GM12878 (cell line): ENCODE data around the gene CPLANE2. TPM values are rescaled to one million over a fixed set of nuclear protein-coding genes. Genes with fewer than 3 reads are reported as not detected.

Experiments
- ATAC-seq: fragments of 200-7000 bp; cut with Tn5 transposase; 3 replicates; pipeline ENCODE4 v1.9.1; 2020; ENCODE audit warnings: mild to moderate bottlenecking, moderate library complexity
- BruUV-seq: library from RNA; stranded (reverse); fragments of 400-500 nt; replicated peaks from 2 replicates; lab custom pipeline; 2021; lab: Mats Ljungman, UMichigan
- CTCF ChIA-PET: fragments of 300-600 bp; sonication (Branson Sonifier 250); formaldehyde crosslinking; extraction: SDS; loops from one replicate; lab custom pipeline; 2021; ENCODE audit warnings: inconsistent platforms; lab: Yijun Ruan, JAX
- POLR2A ChIA-PET: fragments of 350-600 bp; formaldehyde crosslinking; extraction: SDS; loops from one replicate; lab custom pipeline; 2021; ENCODE audit warnings: inconsistent platforms; lab: Charles Lee
- RAD21 ChIA-PET: fragments of 300-600 bp; sonication (Branson Sonifier 250); formaldehyde crosslinking; loops from one replicate; lab custom pipeline; 2023; ENCODE audit warnings: antibody characterized with exemption; ENCODE audit not compliant: unreplicated experiment; lab: Charles Lee
- SMC1A ChIA-PET: fragments of 300-600 bp; sonication (Branson Sonifier 250); formaldehyde crosslinking; loops from one replicate; lab custom pipeline; 2023; ENCODE audit not compliant: unreplicated experiment, uncharacterized antibody; lab: Charles Lee
- DNase-seq: peaks from one replicate; pipeline ENCODE4 v3.0.0-alpha.2; 2011; ENCODE audit warnings: low read depth, low spot score
- FAIRE-seq: peaks from 3 replicates; lab custom pipeline; 2011; peaks lifted over from hg19 to GRCh38; lab: Jason Lieb, UNC
- H2AFZ ChIP-seq: 2 replicates; pipeline ENCODE4 v1.6.0; 2011; ENCODE audit warnings: low read depth, low read length, control low read depth; ENCODE audit not compliant: control insufficient read depth
- H3K27ac ChIP-seq: 2 replicates; pipeline ENCODE4 v1.5.1; 2011; ENCODE audit warnings: control low read depth; ENCODE audit not compliant: control insufficient read depth, insufficient read depth
- H3K27me3 ChIP-seq, 2 experiments: replicated peaks in 1 of 2; 2 replicates each; pipeline versions ENCODE4 v1.6.0 to v1.6.1; 2011; ENCODE audit warnings: low read length in 1 of 2; ENCODE audit not compliant: control insufficient read depth in 2 of 2, insufficient read depth in 2 of 2
- H3K36me3 ChIP-seq, 2 experiments: 2 replicates each; pipeline ENCODE4 v1.5.1; 2011; ENCODE audit warnings: low read length in 1 of 2; ENCODE audit not compliant: control insufficient read depth in 2 of 2, insufficient read depth in 2 of 2
- H3K4me1 ChIP-seq: 2 replicates; pipeline ENCODE4 v1.6.1; 2011; ENCODE audit warnings: mild to moderate bottlenecking, low read length, moderate library complexity, mixed read lengths; ENCODE audit not compliant: control insufficient read depth, insufficient read depth
- H3K4me2 ChIP-seq: 2 replicates; pipeline ENCODE4 v1.6.0; 2011; ENCODE audit warnings: control low read depth; ENCODE audit not compliant: control insufficient read depth, insufficient read depth
- H3K4me3 ChIP-seq: fragments of 200-600 bp; sonication (generic); 2 replicates; pipeline ENCODE4 v1.5.1; 2016
- H3K79me2 ChIP-seq: 2 replicates; pipeline ENCODE4 v1.6.0; 2011; ENCODE audit warnings: low read length; ENCODE audit not compliant: control insufficient read depth, insufficient read depth
- H3K9ac ChIP-seq: 2 replicates; pipeline ENCODE4 v1.8.0; 2011; ENCODE audit warnings: low read length, control low read depth, mixed read lengths; ENCODE audit not compliant: control insufficient read depth, insufficient read depth
- H3K9me3 ChIP-seq: replicated peaks from 3 replicates; pipeline ENCODE4 v1.5.1; 2011; ENCODE audit warnings: mild to moderate bottlenecking, low read length; ENCODE audit not compliant: control insufficient read depth, insufficient read depth
- H4K20me1 ChIP-seq: 2 replicates; pipeline ENCODE4 v1.6.0; 2011; ENCODE audit not compliant: control insufficient read depth, insufficient read depth
- BHLHE40 ChIP-seq, 2 experiments: fragments of 450-650 bp in 1 of 2; IDR thresholded peaks; 2 replicates each; pipeline ENCODE4 v1.6.1; 2011 to 2017; ENCODE audit warnings: low read depth in 2 of 2, borderline replicate concordance in 1 of 2, improper control_type of control experiment in 1 of 2, low read length in 1 of 2, mild to moderate bottlenecking in 1 of 2
- CHD4 ChIP-seq: fragments of 200-600 bp; sonication (generic); IDR thresholded peaks from 2 replicates; pipeline ENCODE4 v1.6.1; 2016; ENCODE audit warnings: mild to moderate bottlenecking
- CTCF ChIP-seq, 3 experiments: IDR thresholded peaks in 2 of 3; conservative IDR thresholded peaks in 1 of 3; 2 replicates each; pipeline ENCODE4 v1.5.1; 2011; ENCODE audit warnings: low read depth in 3 of 3, low read length in 3 of 3, mild to moderate bottlenecking in 3 of 3, control low read depth in 2 of 3, moderate library complexity in 2 of 3, inconsistent platforms in 1 of 3, mixed read lengths in 1 of 3; ENCODE audit not compliant: control insufficient read depth in 2 of 3, insufficient read depth in 1 of 3; ENCODE audit errors: extremely low read depth in 1 of 3
- HDGF ChIP-seq: fragments of 450-650 bp; IDR thresholded peaks from 2 replicates; pipeline ENCODE4 v1.6.1; 2016; ENCODE audit warnings: antibody characterized with exemption
- KAT2A ChIP-seq: conservative IDR thresholded peaks from 2 replicates; pipeline ENCODE4 v1.6.1; 2011; ENCODE audit warnings: low read depth, low read length; ENCODE audit not compliant: control insufficient read depth
- MYC ChIP-seq: IDR thresholded peaks from 2 replicates; pipeline ENCODE4 v1.6.1; 2011; ENCODE audit warnings: mild to moderate bottlenecking, low read length, moderate library complexity, inconsistent platforms; ENCODE audit not compliant: insufficient read depth, insufficient replicate concordance, insufficient read length, severe bottlenecking
- POLR2A ChIP-seq: IDR thresholded peaks from 2 replicates; pipeline ENCODE4 v1.6.1; 2011; ENCODE audit warnings: low read depth, mild to moderate bottlenecking, low read length
- ZBTB11 ChIP-seq: fragments of 450-650 bp; formaldehyde crosslinking; IDR thresholded peaks from 2 replicates; pipeline ENCODE4 v1.5.0; 2022; ENCODE audit warnings: mild to moderate bottlenecking, missing genetic modification characterization
- WGBS: methylation state at CpG from one replicate; pipeline ENCODE4 v1.1.6; 2016; ENCODE audit warnings: low lambda C conversion rate; ENCODE audit not compliant: insufficient replicate concordance, insufficient coverage; ENCODE audit errors: missing lambda C conversion rate; 5-methylcytosine and 5-hydroxymethylcytosine counted together
- in situ Hi-C: fragments of 300-500 bp; cut with MboI; formaldehyde crosslinking; loops from 9 replicates; pipeline ENCODE4 v1.14.3; 2018; ENCODE audit warnings: mixed read lengths
- intact Hi-C: fragments of 100-400 bp; cut with micrococcal nuclease; formaldehyde crosslinking; loops from one replicate; pipeline ENCODE4 v1.14.2; 2022; ENCODE audit not compliant: unreplicated experiment
- polyA plus RNA-seq, 11 experiments: library from polyadenylated mRNA; depleted of rRNA in 4 of 11; unstranded in 6 of 11; stranded (reverse) in 5 of 11; fragments of >200 nt; fragmentation: Nextera tagmentation in 4 of 11; fragmentation: Illumina TruSeq in 1 of 11; extraction: Ambion mirVana in 4 of 11; extraction: Trizol in 1 of 11; gene quantifications; 1 replicate in 1 of 11; 2 replicates in 10 of 11; pipeline versions ENCODE4 v1.2.1 to v1.2.3, GENCODE V29; 2011 to 2016; ENCODE audit warnings: inconsistent platforms in 2 of 11, missing spikeins in 2 of 11, low read depth in 1 of 11
- total RNA-seq, 4 experiments: library from RNA; depleted of rRNA in 3 of 4; stranded (reverse); fragments of >200 nt in 3 of 4; fragmentation: Illumina TruSeq in 1 of 4; extraction: Trizol in 1 of 4; gene quantifications; 2 replicates each; pipeline versions ENCODE4 v1.2.1 to v1.2.3, GENCODE V29; 2013 to 2021
- TF ChIP-seq, protein P1 (sequence below): fragments of 450-650 bp; IDR thresholded peaks from 2 replicates; pipeline ENCODE4 v1.6.1; 2017; ENCODE audit warnings: mild to moderate bottlenecking, moderate library complexity
- TF ChIP-seq, protein P2 (sequence below): IDR thresholded peaks from 2 replicates; pipeline ENCODE4 v1.6.1; 2012; ENCODE audit warnings: low read depth, low read length, improper control_type of control experiment

Gene CPLANE2
- total and polyA plus RNA-seq, 10 of the 15 experiments (the other 5 are each of a cell fraction or from before 2014, with no cell fraction given), result 0.09 to 4.5 (median 2.3) TPM; not detected in 1

DNA sequence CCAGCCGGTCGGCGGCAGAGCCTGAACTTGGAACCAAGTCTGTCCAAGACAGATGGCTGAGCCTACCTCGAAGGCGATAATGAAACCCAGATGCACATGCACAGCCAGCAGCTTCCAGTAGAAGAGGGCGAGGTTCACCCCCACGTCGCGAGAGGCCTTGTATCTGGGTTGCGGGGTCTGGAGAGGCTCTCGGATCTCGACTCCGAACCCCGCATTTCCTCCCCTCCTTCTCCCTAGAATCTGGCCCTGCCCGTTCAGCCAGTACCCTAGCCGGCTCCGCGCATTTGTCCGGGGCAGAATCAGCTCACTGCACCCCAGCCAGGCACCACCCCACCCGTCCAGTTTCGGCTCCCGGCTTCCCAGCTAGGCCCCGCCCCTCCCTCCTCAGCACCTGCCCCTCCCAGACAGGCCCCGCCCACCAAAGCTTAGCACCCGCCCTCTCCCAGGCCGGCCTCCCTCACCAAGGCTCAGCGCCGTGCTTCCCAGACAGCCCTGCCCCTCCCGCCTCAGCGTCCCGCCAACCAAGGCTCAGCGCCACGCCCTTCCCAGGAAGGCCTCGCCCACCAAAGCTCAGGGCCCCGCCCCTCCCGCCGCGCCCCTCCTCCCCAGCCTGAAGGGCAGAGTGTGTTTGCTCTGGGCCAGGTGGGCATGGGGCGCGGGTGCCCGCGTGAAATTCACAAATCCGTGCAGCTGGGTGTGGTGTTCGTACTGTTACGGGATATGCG lies 19.8 kb downstream of the CPLANE2 start:
- Histone ChIP-seq H3K4me1 (peaks cover 5% of the 10 kb centered on the region; the same call in 1 of the 2 replicates), H4K20me1 (no peaks in the 10 kb centered on the region), H3K79me2 (no peaks in the 10 kb centered on the region), H3K4me2 (peak overlapping the region; percentile 81), H3K9ac (no peak overlapping the region), H3K27ac (no peak overlapping the region), H3K36me3 (no peaks in the 10 kb centered on the region), H3K9me3 (no peaks in the 10 kb centered on the region), H3K4me3 (peak overlapping the region; percentile 61; the same call in 1 of the 2 replicates), H3K27me3 (no peaks in the 10 kb centered on the region; a peak in 1 of 4 replicates), H2AFZ (peak overlapping the region; percentile 76)
- 11% methylated on average over 42 of the region's 46 CpGs for WGBS
- POLR2A ChIA-PET, result interaction anchor here (0.6 to 2.3 kb wide), 10 partner anchors 10 to 645 kb away, joined by 3 to 15 read pairs (median 5); partner anchors contain the start of genes CPLANE2 and FBXO42
- intact Hi-C loops (no loop called here), in situ Hi-C loops (no loop called here)
- DNase-seq, result peak; percentile 78
- CTCF ChIA-PET, result interaction anchor here (0.6 to 1.5 kb wide), 9 partner anchors 9 to 402 kb away, joined by 3 to 5 read pairs (median 3); no protein-coding TSS in a partner anchor
- SMC1A ChIA-PET, result interaction anchor here (0.6 to 1.2 kb wide), 3 partner anchors 21 to 139 kb away, joined by 3 read pairs; partner anchors contain the start of gene FBXO42
- ATAC-seq, result peak; percentile 99
- RAD21 ChIA-PET, result interaction anchor here (0.7 to 1.8 kb wide), 8 partner anchors 11 to 146 kb away, joined by 3 to 9 read pairs (median 4); partner anchors contain the start of gene CPLANE2
- FAIRE-seq, result peak; percentile 85
- no TSS peak for BruUV-seq
- TF ChIP-seq KAT2A (no peak), BHLHE40 (IDR thresholded peaks at IDR 0.05; ENCODE audit: borderline replicate concordance in 1 of 2, low read depth in 2 of 2, low read length in 1 of 2) (0 out of 4 replicates have a peak, but pooled peaks of 1 of the 2 experiments have one; percentile 3), HDGF (peak; percentile 90), POLR2A (peak; percentile 27; the same call in 1 of the 2 replicates), MYC (no peak), CHD4 (no peak), CTCF (IDR thresholded peaks at IDR 0.05 in 2 of 3, conservative IDR thresholded peaks at IDR 0.05 in 1 of 3; ENCODE audit: control insufficient read depth in 2 of 3, extremely low read depth in 1 of 3, insufficient read depth in 1 of 3, low read depth in 3 of 3, low read length in 3 of 3) (no peak), ZBTB11 (CRISPR knock-in tag) (no peak)
- TF ChIP-seq, protein P1, sequence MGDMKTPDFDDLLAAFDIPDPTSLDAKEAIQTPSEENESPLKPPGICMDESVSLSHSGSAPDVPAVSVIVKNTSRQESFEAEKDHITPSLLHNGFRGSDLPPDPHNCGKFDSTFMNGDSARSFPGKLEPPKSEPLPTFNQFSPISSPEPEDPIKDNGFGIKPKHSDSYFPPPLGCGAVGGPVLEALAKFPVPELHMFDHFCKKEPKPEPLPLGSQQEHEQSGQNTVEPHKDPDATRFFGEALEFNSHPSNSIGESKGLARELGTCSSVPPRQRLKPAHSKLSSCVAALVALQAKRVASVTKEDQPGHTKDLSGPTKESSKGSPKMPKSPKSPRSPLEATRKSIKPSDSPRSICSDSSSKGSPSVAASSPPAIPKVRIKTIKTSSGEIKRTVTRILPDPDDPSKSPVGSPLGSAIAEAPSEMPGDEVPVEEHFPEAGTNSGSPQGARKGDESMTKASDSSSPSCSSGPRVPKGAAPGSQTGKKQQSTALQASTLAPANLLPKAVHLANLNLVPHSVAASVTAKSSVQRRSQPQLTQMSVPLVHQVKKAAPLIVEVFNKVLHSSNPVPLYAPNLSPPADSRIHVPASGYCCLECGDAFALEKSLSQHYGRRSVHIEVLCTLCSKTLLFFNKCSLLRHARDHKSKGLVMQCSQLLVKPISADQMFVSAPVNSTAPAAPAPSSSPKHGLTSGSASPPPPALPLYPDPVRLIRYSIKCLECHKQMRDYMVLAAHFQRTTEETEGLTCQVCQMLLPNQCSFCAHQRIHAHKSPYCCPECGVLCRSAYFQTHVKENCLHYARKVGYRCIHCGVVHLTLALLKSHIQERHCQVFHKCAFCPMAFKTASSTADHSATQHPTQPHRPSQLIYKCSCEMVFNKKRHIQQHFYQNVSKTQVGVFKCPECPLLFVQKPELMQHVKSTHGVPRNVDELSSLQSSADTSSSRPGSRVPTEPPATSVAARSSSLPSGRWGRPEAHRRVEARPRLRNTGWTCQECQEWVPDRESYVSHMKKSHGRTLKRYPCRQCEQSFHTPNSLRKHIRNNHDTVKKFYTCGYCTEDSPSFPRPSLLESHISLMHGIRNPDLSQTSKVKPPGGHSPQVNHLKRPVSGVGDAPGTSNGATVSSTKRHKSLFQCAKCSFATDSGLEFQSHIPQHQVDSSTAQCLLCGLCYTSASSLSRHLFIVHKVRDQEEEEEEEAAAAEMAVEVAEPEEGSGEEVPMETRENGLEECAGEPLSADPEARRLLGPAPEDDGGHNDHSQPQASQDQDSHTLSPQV, result no peak
- TF ChIP-seq, protein P2, sequence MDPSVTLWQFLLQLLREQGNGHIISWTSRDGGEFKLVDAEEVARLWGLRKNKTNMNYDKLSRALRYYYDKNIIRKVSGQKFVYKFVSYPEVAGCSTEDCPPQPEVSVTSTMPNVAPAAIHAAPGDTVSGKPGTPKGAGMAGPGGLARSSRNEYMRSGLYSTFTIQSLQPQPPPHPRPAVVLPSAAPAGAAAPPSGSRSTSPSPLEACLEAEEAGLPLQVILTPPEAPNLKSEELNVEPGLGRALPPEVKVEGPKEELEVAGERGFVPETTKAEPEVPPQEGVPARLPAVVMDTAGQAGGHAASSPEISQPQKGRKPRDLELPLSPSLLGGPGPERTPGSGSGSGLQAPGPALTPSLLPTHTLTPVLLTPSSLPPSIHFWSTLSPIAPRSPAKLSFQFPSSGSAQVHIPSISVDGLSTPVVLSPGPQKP, result no peak
